GM12801 (cell line): ENCODE data around the gene PDYN.

Experiments used
- TF ChIP-seq, protein P1 (sequence below): IDR thresholded peaks from one replicate; pipeline ENCODE4 v1.5.1; 2011; ENCODE audit warnings: control low read depth; ENCODE audit not compliant: insufficient read length; ENCODE audit errors: extremely low read depth

PDYN gene

DNA sequence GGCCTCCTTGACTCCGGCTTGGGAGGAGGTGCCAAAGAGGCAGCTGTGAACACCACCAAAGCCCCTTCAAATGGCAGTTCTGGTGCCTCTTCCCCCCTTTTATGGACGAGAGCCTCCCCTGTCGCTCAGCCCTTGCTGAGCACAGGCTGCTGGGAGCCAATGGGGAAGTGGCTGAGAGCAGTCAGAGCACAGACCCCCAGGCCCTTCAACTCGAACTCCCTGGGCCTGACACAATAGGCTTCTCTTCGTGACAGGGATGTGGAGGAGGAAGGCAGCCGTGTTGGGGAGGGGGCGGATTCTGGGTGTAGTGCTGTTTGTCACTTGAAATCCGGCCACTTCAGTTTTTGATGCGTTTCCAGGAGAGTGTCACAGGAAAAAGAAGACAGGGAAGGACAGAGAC is at the start of gene PDYN:
Gene PDYN, minus strand, starts transcription at position 73 of the 400 bp plus-strand sequence. CDS start 10,974 bp downstream, outside the sequence.
- TF ChIP-seq, protein P1, sequence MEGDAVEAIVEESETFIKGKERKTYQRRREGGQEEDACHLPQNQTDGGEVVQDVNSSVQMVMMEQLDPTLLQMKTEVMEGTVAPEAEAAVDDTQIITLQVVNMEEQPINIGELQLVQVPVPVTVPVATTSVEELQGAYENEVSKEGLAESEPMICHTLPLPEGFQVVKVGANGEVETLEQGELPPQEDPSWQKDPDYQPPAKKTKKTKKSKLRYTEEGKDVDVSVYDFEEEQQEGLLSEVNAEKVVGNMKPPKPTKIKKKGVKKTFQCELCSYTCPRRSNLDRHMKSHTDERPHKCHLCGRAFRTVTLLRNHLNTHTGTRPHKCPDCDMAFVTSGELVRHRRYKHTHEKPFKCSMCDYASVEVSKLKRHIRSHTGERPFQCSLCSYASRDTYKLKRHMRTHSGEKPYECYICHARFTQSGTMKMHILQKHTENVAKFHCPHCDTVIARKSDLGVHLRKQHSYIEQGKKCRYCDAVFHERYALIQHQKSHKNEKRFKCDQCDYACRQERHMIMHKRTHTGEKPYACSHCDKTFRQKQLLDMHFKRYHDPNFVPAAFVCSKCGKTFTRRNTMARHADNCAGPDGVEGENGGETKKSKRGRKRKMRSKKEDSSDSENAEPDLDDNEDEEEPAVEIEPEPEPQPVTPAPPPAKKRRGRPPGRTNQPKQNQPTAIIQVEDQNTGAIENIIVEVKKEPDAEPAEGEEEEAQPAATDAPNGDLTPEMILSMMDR: no peak

DNA sequence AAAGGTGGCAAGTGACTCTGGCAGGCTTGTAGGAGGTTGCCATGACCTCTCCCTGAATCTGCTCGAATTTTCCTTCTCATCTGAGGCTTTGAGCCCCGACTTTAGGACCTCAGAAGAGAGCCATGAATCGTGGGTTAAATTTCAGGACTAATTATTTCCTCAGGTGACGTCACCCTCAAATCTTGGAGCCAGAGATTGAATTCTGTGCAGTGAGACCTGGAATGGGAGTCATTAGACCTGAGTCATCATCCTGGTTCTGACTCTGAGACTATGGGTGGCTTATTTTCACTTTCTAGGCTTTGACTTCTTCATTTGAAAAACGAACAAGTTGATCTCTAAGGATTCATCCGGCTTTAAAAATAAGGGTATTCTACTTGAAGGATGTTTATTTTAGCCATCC is 48.5 kb upstream of the PDYN start:
- TF ChIP-seq, protein P1: no peak

DNA sequence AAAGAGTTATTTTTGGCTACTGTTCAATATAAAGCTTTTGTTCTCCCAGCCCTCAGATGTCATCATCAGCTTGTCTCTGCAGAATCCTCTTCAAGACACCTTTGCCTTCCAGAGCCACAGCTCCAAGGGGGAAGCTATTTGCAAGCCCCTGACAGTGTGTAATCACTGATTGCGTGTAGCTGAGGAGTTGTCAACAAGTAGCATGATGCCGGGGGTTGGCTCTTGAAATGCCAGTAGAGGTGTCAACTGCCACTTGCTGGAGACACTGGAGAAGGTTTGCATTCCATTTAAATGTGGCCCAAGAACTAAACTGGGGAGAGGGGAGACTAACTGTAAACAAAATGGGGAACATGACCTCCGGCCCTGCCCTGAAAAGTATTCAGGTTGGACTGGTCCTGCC is 44.3 kb upstream of the PDYN start:
- TF ChIP-seq, protein P1: no peak

DNA sequence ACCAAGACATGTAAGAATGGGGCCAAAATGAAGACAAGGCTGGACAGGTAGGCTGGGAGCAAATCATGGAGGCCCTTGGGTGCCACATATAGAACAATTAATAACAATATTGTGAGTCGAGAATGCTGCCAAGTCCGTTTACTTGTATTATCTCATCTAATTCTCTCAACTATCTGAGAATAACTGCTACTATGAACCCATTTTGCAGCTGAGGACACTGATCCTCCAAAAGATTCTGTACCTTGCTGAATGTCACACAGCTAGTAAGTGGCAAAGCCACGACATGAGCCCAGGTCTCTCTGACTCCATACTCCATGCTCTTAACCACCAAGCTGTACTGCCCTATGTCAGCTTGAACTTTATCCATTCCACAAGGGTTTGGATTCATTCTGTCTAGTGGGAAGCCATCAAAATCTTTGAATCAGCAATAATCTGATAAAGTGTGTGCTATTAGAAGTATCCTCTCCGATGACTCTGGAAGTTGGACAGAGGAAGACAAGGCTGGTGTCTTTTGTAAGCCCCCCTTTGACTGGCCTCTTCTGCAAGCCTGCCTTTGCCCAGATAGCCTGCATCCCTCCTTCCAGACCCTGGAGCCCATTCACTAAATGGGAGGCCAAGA is 43.5 kb upstream of the PDYN start:
- TF ChIP-seq, protein P1: no peak

DNA sequence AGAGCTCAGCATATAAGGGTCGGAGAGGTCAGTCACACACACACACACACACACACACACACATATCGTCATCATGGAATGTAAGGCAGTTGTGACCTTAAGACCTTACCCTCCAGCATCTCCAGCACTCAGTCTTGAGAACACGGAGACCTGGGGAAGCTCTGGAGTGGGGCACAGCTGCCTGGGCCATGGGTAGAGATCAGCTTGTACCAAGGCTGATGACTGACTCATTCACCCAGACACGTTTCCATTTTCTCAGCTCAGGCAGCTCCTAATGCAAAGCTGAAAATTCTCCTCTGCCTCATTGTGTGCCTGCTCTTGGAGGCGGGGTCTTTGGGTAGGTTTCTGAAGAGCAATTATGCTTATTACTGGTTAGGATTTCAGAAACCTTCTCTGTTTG is 38.3 kb upstream of the PDYN start:
- TF ChIP-seq, protein P1: no peak

DNA sequence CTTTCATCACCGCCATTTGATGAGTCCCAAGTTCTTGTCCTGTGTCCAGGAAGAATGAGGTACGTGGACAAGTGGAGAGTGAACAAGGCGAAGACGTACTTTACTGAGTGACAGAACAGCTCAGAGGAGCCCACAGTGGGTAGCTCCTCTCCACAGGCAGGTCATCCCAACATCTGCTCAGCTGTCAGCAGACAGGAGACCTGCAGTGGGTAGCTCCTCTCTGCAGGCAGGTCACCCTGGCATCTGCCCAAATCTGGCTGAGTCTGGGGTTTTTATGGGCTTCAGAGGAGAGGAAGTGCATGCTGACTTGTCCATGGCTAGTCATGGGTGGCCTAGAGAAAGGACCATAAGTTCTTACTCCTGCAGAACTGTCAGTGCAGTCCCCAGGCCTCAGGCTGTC is 32.7 kb upstream of the PDYN start:
- TF ChIP-seq, protein P1: no peak

DNA sequence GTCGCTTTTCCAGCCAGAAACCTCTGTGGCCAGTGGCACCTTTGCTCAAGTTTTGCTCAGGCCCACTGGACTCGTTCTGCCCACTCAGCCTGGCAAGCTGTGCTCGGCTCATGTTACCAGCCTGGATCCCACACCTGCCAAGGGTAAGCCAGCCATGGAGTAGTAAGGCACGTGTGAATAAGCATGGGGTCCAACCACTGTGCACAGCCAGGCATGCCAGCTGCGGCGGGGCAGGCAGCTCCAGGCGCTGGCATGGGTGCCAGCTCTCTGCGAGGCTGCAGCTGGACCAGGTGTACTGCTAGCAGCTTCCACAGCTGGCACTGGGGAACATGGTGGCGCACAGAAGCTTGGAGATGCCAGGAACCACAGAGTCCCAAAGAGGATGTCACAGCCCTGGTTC is 32.1 kb upstream of the PDYN start:
- TF ChIP-seq, protein P1: no peak
